Stimulated activated CD8-positive, alpha-beta memory T cell treated with anti-CD3 and anti-CD28 coated beads, Interleukin-12 subunit alpha, Interleukin-12 subunit beta, amount 100 ng/mL, for 24 hours (primary cell): ENCODE data around the gene SLC10A4.
"Not testable (repeated sequence)": the region's sequence is repeated elsewhere in the genome, so short reads cannot be mapped to it uniquely, and the experiment has no call there.

ENCODE experiments used
- DNase-seq: peaks from one replicate; pipeline ENCODE4 v3.0.0-alpha.2; 2020; ENCODE audit errors: extremely low read depth

The SLC10A4 gene, protein sequence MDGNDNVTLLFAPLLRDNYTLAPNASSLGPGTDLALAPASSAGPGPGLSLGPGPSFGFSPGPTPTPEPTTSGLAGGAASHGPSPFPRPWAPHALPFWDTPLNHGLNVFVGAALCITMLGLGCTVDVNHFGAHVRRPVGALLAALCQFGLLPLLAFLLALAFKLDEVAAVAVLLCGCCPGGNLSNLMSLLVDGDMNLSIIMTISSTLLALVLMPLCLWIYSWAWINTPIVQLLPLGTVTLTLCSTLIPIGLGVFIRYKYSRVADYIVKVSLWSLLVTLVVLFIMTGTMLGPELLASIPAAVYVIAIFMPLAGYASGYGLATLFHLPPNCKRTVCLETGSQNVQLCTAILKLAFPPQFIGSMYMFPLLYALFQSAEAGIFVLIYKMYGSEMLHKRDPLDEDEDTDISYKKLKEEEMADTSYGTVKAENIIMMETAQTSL

DNA sequence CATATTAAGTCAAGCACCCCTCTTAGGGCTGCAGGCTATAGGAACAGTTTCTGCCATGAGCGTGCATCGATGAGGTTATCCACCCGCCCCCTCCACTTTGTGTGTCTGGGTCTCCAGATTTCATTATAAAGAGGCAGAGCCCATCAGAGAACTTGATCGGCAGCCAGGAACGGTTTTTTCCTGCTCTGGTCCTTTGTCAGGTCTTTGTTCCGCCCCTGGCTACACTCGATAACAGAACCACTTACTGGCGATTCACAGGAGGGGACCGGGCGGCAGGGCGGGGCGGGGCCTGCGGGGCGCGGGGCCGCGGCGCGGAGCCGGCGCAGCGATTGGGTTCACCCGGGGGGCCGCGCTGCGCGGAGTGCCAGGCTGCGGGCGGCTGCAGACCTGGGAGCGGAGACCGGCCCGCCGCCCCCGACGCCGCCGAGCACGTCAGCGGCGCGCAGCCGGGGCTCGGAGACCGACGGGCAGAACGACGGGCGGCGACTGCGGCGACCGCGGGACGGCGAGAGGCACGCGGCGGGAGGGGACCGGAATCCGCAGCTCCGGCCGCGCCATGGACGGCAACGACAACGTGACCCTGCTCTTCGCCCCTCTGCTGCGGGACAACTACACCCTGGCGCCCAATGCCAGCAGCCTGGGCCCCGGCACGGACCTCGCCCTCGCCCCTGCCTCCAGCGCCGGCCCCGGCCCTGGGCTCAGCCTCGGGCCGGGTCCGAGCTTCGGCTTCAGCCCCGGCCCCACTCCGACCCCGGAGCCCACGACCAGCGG, at the start of gene SLC10A4:
Gene SLC10A4, plus strand, starts transcription at position 338 of the 771 bp plus-strand sequence. Its CDS starts 219 bp downstream, at position 557.
- no peak for DNase-seq

DNA sequence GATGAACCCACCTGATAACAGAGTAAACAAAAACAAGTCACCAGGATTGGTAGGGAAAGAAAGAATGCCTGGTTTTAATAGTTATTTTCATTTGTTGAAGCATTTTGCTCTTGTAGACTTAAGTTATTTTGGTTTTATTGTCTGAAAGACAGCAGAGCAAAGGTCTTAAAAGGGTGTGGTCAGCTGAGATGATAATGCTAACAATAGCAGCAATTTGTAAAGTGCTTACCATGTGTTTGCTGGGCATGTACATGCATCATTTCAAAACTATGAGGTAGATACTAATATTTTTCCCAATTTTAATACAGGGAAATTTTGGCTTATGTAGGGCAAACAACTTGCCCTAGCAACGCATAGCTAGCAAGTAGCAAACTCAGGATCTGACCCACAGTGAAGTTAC, 46.8 kb upstream of the SLC10A4 start:
- DNase-seq, result no peak

DNA sequence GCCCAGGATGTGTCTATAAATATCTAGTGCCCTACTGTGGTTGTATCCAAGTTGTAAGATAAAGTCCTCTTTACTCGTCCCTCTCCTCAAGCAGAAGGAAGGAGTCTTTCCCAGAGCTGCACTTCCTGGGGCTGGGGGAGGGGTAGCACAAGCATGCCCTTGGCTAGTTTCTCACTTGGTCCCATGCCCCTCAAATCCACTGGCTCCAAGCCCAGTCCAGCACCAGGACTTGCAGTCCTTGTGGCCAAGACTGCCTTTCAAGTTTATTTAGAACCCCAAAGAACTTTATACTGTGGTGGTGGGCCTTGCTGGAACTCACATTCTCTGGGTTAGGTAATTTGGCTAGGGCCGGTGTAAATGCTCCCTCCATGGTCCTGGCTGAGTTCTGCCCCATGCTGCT, 43.2 kb upstream of the SLC10A4 start:
- no peak for DNase-seq

DNA sequence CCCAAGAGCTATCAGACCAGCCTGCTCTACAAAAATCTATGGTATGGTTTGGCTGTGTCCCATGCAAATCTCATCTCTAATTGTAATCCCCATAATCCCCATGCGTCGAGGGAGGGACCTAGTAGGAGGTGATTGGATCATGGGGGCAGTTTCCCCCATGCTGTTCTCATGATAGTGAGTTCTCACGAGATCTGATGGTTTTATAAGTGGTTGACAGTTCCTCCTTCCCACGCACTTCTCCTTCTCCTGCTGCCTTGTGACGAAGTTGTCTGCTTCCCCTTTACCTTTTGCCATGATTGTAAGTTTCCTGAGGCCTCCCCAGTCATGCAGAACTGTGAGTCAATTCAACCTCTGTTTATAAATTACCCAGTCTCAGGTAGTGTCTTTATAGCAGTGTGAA, 42.2 kb upstream of the SLC10A4 start:
- DNase-seq, result not testable (repeated sequence)

DNA sequence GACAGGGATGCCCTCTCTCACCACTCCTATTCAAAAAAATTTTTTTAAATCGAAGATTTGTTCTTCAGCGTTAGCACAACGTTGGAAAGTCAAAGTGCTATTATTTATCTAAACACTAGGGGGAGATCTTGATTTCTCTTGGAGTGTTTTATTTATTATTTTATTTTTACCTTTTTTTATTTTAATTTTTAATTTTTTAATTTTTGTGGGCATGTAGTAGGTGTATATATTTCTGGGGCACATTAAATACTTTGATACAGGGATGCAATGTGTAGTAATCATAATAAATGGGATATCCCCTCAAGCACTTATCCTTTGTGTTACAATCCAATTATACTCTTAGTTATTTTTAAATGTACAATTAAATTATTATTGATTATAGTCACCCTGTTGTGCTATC, 37.4 kb upstream of the SLC10A4 start:
- DNase-seq, result no peak

DNA sequence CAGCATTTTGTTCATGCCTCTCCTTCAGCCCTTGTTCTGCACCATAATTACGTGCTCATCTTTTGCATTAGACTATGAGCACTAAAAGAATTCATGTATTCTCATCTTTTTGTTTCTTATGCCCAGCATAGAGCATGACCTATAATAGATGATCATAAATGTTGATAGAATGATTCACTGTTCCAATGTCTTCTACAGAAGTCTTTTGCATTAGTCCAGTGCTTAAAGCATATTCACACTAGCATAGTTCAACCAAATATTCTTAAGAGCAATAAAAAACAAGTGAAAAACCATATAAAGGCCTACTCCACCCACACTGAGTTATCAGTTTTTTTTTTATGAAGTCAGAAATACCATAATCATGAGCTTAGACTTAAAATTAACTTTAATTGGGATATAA, 36.5 kb upstream of the SLC10A4 start:
- no peak for DNase-seq

DNA sequence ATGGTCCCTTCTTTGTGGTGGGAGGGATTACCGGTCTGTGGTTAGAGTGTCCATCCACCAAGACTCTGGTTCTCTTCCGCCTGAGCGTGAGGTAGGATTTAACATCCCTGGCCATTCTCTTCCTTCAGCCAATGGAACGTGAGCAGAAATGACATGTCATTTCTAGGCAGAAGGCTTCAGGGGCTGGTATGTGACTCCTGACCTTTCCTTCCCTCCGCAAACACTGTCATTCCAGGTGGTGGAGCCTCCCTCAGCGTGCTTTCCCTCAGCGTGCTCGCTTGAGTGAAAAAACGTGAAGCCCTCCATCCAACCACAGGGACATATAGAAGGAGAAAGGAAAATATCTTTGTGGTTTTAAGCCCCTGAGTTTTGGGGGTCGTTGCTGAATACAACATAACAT, 34.0 kb upstream of the SLC10A4 start:
- DNase-seq, result no peak

DNA sequence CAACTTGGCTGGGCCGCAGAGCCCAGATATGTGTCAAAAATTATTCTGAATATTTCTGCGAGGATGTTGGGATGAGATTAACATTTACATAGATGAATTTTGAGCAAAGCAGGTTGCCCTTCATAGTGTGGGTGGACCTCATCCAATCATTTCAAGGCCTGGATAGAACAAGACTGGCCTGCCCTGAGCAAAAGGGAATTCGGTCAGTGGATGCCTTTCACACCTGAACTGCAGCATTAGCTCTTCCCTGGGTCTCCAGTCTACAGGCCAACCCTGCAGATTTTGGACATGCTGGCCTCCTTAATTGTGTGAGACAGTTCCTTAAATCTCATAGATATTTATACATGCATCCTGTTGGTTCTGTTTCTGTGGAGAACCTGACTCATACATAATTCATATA, 32.4 kb upstream of the SLC10A4 start:
- no peak for DNase-seq

DNA sequence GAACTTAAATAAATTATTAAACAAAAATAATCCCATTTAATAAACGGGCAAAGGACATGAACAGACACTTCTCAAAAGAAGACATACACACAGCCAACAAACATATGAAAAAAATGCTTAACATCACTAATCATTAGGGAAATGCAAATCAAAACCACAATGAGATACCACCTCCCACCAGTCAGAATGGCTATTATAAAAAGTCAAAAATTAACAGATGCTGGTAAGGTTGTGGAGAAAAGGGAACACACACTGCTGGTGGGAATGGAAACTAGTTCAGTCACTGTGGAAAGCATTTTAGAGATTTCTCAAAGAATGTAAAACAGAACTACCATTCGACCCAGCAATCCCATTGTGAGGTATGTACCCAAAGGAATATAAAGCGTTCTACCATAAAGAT, 31.5 kb upstream of the SLC10A4 start:
- DNase-seq, result not testable (repeated sequence)

DNA sequence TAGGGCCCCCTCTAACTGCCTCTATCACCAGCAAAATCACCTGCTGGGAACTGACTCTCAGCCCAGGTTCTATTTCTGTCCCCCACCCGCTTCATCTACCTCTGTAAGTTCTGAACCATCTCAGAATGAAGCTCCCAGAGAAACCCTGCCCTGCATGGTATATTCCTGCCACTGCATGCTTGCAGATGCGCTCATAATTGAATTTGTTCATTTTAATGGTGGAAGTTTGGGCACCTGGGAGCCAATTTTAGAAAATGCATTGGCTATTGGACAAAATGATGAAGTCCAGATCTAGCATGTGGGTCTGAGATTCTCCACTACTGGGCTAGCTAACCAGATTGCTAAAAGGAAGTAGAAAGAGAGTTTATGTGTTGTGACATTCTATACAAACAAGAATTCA, 28.6 kb upstream of the SLC10A4 start:
- DNase-seq, result no peak

DNA sequence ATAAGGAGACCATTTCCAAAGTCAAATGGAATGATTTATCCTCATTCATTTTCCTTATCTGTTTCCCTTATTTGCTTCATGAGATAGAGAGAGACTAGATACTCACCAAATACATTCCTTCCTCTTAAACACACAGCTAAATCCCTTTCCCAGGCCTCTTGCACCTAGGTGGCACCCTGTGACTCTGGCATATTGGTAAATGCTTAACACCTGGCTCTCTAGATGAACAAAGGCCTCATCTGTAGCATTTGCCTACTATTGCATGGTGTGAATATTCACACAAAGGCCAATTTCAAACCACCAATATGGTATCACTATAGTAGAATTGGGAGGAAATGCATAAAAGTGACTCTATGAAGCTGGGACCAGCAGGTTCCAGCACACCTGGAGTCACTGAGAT, 22.1 kb upstream of the SLC10A4 start:
- DNase-seq, result no peak

DNA sequence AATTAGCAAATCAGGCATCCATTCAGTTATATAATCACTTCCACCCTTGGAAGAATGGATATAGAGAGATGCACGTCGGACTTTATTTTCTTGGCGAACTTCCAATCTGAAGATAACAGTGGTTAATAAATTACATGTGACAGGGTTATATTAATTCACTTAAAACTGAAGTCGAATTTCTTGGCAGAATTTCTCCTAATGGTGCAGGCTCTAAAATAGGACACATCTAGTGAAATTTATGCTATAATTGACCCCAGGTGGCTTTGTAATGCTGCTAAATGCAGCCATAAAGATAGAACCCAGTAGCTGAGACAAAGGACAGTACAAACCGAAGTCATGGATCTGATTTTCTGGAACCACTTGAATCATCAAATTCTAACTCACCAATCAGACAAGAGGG, 20.8 kb upstream of the SLC10A4 start:
- no peak for DNase-seq

DNA sequence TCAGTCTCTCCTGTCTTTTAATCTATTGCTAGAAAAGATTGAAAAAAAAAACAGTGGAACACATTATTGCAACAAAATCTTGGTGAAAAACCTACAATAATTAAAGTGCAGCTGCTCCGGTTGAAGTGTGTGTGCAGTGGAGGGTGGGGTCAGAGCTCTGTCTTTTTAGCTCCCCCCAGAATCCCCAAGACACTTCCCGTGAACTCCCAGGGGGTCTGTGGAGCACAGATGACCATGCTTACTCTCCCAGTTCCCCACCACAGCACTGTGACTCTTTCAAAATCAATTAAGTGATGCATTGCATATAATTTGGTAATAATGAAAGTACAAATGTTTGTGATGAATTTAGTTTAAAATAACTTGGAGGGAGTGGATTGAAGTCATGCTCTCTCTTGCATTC, 15.7 kb upstream of the SLC10A4 start:
- no peak for DNase-seq

DNA sequence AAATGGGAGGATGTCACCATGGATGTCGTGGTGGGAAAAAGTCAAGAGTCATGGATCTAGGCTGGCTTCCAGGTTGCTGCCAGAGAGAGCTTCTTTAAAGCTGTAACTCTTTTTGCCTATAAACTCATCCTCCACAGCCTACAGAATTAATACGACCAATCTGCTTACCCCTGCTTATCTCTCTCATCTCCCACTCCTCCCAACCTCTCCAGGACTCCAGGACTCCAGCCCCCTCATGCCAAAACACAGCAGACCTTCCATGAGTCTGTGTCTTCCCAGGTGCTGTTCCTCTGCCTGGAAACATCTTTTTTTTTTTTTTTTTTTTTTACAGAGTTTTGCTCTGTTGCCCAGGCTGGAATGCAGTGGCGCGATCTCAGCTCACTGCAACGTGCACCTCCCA, 15.3 kb upstream of the SLC10A4 start:
- DNase-seq, result no peak

DNA sequence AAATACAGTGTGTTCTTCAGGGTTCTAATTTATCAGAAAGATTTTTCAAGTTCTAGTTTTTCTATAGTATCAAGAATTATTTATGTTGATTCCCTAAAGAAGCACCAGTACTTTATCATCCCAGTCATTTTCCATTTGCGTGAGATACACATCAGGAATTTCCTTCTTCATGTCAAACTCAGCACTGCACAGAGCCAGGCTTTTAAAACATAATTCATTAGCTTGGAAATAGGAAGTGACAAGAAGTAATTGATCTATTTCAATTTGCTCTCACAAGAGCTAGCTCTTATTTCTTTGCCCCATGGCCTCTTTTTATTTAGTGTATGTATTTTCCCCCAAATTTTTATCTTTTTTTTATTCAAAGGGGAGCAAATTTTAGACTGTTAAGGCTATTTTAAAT, 13.0 kb upstream of the SLC10A4 start:
- no peak for DNase-seq

DNA sequence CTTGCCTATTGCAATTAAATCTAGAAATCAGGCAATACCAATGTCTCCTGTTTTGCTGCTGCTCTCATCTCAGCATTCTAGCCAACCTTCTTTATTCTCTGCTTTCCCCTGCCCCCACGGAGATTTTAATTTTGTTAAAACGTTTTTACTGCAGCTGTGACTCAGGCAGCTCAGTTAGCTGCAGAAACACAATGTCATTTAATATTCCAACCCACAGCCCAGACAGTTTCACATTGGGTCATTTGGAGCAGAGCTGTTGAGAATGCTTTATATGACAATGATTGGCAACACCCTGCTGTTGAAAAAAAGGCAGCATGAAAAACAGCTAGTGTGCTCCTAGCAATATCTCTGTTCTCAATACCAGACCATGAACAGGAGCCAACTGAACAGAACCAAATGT, 12.6 kb upstream of the SLC10A4 start:
- no peak for DNase-seq

DNA sequence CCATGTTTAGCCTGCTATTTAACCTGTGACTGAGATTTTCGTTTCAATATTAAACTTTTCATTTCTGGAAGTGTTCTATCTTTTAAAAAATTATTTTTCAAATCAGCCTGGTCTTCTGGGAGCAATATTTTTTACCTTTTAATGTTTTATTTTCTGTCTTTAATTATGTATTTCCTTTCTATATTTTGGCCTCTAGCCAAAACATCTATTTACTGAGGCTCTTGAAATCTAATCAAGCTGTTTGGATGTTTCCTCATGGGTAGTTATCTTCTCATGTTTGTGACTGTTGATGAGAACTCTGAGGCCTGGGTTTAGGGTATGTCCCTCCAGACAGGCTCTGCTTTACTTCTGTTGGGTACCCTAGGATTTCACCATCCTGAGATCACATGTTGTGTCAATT, 10.3 kb upstream of the SLC10A4 start:
- no peak for DNase-seq

DNA sequence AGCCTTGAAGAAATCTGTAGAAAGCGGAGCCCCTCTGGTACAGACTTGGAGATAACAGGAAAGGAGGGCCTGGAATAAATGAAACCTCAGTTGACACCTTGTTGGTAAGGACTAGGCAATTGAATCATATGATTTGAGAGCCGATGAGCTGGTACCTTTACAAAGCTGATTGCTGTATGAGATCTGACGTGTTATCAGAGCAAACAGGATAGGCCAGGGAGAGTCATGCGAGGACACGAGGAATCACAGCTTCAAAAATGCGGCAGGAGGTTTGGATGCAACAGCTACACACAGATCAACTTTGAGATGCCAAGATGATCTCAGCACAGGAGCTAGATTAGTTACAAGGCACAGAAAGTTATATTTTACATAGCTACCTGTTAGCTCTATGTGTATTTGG, 7.4 kb upstream of the SLC10A4 start:
- DNase-seq, result no peak

DNA sequence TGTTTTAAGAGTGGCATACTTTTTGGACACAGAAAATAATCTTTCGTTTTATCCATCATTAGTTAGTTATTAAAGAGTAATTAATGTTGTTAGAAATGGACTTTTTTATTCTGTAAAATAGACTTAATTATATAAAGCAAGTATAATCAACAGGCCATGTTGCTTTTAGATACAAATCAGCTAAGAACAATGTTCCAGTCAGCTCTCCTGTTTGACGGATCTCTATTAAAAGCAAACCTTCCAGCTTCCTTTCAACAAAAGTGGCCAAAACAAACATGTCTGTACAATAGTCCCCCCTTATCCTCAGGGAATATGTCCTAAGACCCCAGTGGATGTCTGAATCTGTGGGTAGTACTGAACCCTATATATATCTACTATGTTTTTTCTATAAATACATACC, 4.9 kb upstream of the SLC10A4 start:
- no peak for DNase-seq

DNA sequence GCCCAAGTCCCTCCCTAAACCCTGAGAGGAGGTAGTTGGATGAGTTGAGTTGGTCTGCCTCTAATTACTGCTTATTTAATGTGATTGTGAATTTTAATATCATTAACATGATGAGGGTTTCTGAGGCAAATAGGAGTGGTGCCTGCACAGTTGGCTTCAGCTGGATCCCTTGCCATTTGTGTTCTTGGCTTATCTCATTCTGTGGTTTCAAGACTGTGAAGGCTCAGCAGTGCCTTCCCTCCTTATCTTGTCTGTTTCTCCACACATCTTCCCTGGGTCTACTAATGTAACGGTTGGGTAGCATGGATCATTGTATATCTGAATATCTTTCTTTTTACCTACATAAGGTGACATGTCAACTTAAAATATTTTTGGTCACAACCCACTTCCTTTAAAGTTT, 1.6 kb upstream of the SLC10A4 start:
- no peak for DNase-seq

DNA sequence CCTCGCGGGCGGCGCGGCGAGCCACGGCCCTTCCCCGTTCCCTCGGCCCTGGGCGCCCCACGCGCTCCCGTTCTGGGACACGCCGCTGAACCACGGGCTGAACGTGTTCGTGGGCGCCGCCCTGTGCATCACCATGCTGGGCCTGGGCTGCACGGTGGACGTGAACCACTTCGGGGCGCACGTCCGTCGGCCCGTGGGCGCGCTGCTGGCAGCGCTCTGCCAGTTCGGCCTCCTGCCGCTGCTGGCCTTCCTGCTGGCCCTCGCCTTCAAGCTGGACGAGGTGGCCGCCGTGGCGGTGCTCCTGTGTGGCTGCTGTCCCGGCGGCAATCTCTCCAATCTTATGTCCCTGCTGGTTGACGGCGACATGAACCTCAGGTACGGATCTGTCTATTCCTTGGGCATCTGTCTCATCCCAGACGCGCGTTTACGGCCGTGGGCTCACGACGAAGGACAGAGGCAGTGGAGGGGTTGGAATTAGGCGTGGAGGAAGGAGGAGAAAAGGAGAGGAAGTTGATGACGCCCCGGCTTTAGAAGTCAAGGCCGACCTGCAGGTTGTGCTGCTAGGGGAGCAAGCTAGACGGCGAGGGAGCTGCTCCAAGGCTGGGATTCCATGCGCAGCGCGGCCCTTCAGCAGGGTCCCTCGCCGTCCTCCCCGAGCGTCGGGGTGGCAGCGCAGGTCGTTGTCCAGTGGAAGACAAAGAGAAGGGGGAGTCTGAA, 792 bp downstream of the SLC10A4 start:
- no peak for DNase-seq

DNA sequence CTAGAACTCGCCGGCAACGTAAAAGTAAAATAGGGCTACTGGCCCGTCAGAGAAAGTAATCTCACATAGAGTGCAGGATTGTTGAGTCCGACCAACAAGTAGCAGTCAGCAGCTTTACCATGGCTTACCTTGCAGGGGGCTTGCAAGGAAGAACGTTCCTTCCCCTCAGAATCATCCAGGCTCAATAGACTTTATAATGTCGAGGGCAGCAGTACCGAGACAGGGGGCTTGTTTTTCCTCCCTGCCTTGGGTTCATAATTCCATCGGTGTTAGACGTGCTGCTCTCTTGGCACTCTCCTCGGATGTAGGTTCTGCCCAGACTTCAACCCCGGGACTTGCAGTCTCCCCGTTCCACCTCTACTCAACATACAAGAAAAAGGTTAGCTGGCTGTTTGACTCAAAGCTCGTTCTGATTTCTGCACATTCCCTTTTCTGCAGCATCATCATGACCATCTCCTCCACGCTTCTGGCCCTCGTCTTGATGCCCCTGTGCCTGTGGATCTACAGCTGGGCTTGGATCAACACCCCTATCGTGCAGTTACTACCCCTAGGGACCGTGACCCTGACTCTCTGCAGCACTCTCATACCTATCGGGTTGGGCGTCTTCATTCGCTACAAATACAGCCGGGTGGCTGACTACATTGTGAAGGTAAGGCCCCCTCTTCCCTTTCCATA, 1.5 kb downstream of the SLC10A4 start:
- DNase-seq, result no peak
